ENCODE results near the gene CYBB.
A peak's percentile ranks its signal among the peaks of the same experiment; 100 is the strongest.
"Not testable (repeated sequence)": the region's sequence is repeated elsewhere in the genome, so short reads cannot be mapped to it uniquely, and the experiment has no call there.

Gene CYBB

DNA sequence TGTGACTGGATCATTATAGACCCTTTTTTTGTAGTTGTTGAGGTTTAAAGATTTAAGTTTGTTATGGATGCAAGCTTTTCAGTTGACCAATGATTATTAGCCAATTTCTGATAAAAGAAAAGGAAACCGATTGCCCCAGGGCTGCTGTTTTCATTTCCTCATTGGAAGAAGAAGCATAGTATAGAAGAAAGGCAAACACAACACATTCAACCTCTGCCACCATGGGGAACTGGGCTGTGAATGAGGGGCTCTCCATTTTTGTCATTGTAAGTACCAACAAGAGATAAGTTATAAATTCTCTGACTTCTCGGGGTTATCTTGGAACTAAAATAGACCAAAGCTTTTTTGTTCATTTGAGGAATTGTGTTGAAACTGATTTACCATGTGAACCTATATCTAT is at the start of gene CYBB:
CYBB (plus strand) TSS at position 203 of the 400 bp plus-strand sequence; CDS start at position 222, 19 bp downstream.
- DNase-seq (ENCODE audit: low spot score), result no peak

DNA sequence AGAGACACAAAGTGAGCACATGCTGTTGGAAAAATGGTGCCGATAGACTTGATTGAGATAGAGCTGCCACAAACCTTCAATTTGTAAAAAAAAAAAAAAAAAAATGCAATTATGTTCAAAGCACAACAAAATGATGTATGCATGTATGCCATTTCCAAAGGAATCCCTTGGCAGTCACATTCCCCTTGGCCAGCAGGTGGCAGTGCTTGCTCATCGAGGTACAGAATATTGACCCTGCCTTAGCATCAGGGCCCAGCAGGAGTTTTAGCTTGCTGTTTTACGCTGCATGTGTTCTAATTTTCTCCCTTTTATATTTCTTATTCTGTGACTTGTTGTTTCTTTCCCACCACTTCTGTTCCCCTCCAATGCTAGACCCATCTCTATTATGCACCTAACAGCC is 34.5 kb upstream of the CYBB start:
- DNase-seq (ENCODE audit: low spot score), result peak; percentile 60

DNA sequence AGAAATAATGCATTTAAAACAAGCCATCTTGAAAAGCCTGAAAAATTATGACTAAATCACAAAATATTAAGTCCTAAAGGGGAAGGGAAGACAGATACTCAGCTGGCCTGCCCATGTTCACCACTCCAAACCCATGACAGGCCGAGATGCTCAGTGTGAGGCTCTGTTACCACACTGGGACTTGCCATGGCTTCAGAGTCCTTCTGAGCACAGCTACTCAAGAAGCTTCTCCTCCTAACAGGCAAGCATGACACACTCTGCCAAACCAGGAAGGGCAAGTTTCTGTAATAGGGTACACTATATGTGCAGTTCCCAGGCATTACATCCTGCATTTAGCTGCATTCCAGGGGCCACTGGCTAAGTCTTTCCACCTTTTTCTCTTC is 34.0 kb upstream of the CYBB start:
- no peak for DNase-seq (ENCODE audit: low spot score)

DNA sequence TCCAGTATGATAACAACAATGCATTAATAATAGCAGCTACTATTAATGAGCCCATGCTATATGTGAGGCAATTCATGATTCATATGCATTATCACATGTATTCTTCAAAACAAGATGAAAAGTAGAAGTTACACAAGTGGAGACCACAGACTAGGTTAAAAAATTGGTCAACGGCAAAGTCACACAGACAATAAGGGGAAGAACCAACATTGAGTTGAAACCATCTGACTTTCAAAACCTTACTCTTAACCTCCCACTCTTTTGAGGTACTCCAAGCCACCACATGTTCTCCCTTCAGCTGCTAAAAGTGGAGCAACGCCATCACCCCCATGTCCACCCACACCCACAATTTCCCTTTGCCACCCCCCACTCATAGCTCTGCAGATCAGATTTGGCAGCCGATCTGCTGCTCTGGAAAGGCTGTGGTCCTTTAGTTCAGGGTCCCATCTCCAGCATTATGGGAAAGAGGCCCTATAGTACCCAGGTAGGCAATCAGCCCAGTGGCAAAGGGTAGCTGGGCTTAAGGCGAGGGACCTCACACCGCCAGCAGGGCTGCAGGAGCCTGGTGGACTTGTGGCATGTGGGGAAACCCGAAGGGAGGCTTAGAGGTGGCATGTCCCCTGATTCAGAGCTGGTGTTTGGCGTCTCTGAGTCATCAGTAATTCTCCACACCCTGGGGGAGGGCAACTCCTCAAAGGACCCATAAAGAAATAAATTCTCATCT is 33.5 kb upstream of the CYBB start:
- DNase-seq (ENCODE audit: low spot score), result no peak

DNA sequence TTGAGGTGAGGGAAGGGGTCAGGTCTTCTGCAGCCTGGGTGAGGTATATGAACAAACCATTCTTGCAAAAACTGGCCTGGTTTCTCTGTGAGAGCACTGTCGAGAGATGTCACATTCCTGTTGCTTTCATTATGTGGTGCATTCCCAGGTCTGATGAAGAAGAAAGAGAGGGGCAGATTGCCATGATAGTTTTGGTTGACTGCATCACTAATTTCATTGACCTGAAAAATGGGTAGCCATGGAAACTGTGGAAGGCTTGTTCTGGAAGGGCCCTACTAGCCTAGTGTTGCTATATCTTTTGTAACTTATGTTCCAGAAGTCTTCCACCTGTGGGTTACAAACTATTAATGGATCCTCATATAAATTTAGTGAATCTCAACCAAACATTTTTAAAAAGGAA is 32.9 kb upstream of the CYBB start:
- no peak for DNase-seq (ENCODE audit: low spot score)

DNA sequence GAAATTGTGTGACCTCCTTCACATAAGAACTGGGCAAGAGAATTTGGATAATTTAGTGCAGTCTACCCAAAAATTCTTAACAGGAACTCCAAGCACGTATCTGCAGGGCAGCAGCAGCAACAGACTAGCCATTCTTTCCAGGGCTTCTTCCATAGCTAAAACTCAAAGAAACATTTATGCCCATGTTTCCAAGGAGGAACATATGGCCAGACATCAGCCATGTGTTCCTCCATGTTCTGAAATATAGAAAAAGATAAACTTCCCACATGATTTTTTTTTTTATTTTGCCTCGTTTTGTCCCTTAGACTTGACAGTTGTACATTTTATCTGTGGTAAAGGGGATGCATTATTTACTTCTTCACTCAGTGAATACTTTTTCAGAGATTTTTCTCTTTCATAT is 27.6 kb upstream of the CYBB start:
- DNase-seq (ENCODE audit: low spot score), result no peak

DNA sequence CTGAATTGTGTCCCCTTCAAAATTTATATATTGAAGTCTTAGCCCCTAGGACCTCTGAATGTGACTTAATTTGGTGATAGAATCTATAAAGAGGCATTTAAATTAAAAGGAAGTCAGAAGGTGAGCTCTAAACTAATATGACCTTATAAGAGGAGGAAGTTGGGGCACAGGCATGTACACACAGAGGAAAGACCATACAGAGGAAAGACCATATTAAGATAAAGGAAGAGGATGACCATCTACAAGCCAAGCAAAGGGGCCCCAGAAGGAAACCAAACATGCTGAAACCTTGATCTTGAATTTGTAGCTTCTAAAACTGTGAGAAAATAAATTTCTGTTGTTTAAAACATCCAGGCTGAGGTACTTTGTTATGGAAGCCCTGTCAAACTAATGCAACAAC is 26.9 kb upstream of the CYBB start:
- DNase-seq (ENCODE audit: low spot score), result no peak

DNA sequence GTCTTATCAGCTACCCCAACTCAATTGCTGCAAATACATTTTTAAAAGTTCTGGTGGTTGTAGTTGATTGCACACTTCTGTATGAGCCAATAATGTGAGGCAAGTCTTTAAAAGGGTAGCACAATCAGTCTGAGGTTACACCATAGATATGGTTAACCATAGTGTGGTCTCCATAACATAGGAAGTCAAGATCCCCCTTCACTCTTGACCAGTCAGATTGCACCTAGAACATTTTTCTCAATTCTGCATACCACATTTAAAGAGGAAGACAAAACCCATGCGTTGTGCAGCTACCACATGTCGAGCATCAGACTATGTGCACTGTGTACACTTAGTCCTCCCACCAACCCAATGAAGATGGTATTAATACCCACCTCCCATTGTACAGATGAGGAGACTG is 26.5 kb upstream of the CYBB start:
- DNase-seq (ENCODE audit: low spot score), result no peak

DNA sequence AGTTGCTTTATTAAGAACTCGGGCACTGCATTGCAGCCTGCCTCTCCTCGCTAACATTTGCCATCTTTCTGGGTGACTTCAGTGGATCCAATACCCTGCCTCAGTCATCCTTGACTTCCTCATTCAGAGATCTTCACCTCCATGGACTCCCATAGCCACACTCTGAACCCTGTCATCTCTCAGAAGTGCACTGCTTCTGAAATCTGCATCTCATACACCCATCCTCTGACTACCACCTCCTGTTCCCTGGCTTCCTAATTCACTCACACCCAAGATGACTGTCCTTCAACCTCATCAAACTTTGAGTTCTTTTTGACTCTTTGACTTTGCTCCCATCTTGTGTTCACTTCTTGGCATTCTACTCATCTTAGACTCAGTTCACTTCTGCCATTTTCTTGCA is 25.3 kb upstream of the CYBB start:
- DNase-seq (ENCODE audit: low spot score), result no peak

DNA sequence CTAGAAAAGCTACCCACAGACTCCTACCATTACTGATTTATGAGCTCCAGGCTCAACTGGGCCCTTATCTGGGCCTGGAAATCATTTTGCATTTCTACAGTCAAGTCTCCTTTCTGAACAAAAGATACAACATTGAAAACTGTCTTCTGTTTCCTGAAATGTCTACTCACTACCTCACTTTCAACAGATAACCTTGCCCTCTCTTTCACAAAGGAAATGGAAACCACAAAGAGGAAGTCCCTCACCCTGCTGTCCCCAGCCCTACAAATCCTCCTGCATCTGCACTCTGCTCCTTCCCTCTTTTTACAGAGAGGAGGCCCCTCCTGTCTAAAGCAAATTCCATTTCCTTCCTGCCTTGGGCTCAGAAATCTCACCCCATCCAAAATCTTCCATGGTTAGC is 24.8 kb upstream of the CYBB start:
- DNase-seq (ENCODE audit: low spot score), result no peak

DNA sequence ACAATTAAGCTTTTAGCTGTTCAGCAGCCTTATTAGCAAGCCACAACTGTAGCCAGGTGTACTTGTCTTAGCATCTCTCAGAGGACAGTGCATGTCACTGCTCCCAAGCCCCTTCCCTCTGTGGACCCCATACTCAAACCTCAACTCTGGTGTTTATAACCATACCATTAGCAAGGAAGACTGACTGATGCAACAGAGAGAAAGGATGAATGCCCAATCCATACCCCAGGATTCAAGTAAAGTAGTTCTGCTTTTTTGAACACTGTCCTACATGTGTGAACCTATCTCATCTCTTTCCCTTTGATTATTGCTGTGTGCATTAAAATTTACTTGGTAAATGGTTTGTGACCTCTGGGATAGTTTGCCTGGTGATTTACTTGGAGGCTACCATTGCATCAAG is 22.8 kb upstream of the CYBB start:
- DNase-seq (ENCODE audit: low spot score), result no peak

DNA sequence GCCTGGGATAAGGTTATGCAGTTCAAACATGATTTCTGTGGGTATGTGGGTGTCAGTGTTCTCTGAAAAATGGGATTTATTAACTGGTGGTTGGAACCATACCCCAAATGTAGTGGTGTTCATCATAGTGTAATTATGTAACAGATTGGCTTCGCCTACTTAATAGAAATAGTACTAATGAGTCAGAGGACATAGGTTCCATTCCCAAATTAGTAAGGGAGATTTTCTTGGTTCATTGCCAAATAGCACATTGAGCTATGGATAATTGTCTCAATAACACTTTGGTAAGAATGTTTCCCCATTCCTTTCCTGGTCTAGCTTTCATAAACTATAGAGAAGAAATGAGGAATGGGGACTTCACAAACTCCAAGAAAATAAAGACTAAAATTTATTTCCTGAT is 20.5 kb upstream of the CYBB start:
- DNase-seq (ENCODE audit: low spot score), result no peak

DNA sequence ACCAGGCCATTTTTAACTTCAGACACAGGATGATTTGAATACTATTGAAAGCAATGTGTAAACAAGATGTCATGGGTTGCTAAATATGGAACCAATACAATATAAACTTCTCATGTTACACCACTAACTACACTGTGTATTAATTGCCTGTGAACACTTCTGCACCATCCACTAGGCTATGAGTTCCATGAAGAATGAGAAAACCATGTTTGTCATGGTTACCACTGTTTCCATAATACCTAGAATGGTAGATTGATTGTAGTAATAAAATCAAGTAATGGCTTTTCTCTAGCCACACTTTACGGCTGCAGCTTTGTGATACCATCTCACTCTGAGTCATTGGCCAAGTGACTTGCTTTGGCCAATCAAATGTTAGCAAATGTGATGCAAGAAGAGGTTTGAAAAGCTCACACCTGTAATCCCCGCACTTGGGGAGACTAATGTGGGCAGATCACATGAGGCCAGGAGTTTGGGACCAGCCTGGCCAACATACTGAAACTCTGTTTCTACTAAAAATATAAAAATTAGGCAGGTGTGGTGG is 19.9 kb upstream of the CYBB start:
- no peak for DNase-seq (ENCODE audit: low spot score)

DNA sequence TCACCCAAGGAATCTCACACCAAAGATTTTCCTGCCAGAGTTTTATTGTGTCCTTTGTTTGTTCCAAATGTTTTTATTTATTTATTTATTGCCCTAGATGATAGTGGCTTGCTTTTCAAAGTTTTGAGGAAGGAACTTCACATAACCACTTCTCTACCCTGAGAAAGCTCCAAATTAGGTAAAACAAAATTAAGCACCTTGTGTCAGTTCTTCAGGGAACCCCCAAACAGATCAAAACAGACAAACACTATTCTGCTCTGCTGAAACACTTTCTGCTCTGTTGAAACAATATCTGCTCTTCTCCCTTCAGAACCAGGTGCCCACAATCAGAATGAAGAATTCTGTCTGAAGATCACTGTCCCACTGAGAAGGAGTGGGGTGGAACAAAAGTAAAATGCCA is 16.5 kb upstream of the CYBB start:
- no peak for DNase-seq (ENCODE audit: low spot score)

DNA sequence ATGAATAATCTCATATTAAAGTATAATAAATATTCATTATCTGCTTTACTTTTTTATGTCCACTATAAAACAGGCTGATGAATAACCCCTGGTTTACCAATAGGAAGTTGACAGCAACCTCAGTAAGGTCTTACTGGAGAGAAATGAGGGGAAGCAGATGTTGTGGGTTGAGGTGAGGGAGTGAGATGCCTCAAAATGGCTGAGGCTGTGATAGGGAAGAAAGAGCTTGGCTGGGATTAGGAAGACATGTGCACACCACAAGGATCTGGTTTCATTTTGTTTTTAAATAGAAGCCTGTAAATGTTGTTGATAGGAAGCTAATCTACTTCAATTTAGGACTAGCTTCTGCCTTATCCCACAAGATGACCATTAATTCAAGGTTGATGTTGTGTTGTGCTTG is 14.4 kb upstream of the CYBB start:
- DNase-seq (ENCODE audit: low spot score), result no peak

DNA sequence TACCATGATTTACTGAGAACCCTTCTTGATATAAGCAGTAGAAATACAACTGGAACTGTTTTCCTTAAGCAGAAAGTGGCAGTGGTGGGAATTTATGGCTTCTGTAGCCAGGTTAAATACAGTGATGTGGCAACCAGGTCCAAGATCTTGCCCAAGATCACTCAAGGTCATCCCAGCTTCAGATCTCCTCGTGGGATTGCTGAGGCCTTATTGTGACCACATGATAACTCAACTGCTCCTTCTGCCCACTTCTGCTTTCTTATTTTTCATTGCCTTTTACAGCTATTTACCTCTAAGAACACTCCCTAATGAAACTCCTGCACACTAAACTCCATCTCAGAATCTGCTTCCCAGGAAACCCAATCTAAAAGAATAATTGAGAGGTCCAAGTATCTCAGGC is 12.4 kb upstream of the CYBB start:
- no peak for DNase-seq (ENCODE audit: low spot score)

DNA sequence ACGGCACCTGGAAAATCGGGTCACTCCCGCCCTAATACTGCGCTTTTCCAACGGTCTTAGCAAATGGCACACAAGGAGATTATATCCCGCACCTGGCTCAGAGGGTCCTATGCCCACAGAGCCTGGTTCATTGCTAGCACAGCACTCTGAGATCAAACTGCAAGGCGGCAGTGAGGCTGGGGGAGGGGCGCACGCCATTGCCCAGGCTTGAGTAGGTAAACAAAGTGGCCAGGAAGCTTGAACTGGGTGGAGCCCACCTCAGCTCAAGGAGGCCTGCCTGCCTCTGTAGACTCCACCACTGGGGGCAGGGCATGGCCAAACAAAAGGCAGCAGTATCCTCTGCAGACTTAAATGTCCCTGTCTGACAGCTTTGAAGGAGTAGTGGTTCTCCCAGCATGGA is 11.0 kb upstream of the CYBB start:
- not testable (repeated sequence) for DNase-seq (ENCODE audit: low spot score)

DNA sequence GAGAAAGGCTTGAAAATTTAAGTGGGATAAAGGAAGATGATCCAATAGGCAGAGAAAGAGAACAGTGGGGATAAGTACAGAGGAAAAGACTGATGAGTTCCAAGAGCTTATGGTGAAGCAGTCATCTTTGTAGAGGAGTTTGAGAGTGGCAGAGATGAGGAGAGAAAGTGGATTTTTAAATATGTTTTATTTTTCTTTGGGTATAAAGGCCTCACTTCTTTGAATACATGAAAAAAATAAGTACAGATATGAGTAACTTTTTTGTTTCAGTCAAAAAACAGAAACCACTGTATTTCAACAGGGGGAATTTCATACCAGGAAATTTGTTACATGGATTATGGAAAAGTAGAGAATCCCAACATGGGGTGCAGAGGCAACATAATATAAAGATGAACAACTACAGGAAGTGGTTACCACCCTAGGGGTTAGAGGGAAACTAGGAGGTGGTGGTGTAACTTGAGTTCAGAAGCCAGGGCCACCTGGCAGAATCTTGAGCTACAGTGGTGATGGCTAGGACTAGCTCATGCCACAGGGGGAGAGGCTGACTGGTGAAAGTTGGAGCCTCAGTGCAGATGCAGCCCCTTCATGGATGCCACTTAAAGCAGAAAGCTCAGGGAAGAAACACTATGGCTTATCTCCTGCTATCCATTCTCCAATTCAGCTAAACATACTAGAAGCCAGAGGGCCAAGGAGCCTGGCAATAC is 3.4 kb upstream of the CYBB start:
- DNase-seq (ENCODE audit: low spot score), result no peak

DNA sequence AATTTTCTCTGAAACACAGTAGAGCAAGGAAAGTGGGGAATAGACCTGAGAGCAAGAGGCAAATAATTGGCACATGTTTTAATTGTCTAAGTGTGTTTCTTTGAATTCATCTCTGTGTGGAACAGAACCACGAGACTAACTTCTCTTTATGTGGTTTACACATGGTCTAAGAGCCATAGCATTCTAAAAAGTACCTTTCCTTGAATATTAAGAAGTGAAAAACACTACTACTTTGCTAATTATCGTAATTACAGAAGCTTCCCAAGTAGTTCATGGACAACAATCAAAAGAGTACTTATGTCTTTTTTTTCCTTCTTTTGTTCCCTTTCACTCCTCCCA is 2.9 kb upstream of the CYBB start:
- no peak for DNase-seq (ENCODE audit: low spot score)

DNA sequence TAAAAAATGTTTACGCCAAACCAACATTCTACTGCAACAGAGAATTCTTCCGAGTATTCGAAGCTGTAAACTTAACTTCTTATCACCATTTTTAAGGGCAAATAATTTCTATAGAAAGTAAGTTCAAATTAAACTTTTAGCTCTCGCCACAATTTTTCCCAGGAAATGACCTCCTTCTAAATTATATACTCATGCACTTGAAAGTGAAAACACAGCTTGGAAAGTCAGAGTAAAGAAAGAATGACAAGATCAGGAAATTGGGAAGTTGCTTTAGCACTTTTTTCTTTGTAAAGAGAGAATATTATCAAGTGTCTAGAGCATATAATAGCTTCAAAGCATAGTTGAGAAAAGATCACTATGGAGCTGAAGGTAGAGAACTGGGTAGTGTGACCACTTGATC is 1.2 kb downstream of the CYBB start:
- DNase-seq (ENCODE audit: low spot score), result no peak

DNA sequence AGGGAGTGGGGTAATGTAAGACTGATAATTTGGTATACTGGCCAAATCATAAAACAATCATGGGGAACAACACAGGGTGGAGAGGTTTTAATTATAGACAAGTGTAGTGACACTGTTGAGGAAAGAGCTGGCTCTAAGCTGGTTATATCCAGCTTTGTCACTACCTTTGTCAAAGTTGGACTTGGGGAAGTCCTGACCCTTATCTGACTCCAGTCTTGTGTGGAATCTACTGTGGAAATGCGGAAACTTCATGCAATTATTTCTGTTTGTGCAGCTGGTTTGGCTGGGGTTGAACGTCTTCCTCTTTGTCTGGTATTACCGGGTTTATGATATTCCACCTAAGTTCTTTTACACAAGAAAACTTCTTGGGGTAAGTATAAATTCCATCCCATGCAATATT is 2.0 kb downstream of the CYBB start:
- DNase-seq (ENCODE audit: low spot score), result no peak

DNA sequence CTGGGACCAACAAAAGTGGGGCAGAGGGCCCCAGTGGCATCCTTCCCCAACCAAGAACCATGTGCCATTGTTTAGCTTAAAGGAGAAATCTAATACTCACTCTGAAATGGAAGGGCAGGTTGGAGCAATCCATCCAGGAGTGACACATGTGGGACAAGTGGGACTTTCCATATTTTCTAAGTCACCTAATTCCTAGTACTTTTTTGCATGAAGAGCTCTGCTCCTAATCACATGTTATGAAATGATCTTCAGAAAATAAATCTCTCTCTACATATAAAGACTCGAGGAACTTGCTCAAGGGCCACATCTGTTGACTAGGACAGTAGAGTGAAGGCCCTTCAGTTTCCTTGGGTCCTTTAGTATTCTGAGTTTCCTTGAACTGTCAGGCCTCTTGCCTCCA is 2.5 kb downstream of the CYBB start:
- DNase-seq (ENCODE audit: low spot score), result no peak

DNA sequence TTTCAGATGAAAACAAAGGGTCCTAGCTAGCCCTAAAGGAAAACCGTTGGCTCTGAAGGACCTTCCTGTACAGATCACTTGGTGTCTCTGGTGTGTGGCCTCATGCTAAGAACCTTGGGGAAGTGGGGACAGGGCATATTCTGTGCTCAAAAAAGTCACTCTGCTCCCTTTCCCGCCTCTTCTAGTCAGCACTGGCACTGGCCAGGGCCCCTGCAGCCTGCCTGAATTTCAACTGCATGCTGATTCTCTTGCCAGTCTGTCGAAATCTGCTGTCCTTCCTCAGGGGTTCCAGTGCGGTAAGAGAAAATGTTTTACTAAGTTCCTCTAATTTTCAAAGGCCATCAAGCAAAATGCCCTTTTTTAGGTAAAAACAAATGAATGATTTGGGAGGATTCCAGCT is 3.4 kb downstream of the CYBB start:
- no peak for DNase-seq (ENCODE audit: low spot score)

DNA sequence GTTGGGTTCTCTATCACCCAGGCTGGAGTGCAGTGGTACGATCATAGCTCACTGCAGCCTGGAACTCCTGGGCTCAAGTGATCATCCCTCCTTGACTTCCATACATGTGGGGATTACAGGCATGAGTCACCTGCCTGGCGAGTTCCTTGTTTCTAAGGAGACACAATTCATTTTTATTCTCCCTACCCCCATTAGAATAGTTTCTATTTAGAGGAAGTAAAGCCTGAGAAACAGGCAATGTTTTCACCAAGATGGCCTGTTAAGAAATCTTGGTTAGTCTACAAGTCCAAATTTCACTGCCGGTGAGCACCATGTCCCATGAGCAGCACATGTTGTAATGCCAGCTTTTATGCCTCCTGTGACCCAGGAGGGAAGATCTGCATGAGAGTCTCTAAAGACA is 5.7 kb downstream of the CYBB start:
- DNase-seq (ENCODE audit: low spot score), result no peak

All from AG08396 (cell line).